Colon (tissue), 2 donors: Measurements from ENCODE around the gene C10orf90.

Source experiments
- FAIRE-seq: peaks from 2 replicates; lab custom pipeline; 2012; peaks lifted over from hg19 to GRCh38; lab: Jason Lieb, UNC
- donor health status: control.
- donor health status: control.

Gene C10orf90

DNA sequence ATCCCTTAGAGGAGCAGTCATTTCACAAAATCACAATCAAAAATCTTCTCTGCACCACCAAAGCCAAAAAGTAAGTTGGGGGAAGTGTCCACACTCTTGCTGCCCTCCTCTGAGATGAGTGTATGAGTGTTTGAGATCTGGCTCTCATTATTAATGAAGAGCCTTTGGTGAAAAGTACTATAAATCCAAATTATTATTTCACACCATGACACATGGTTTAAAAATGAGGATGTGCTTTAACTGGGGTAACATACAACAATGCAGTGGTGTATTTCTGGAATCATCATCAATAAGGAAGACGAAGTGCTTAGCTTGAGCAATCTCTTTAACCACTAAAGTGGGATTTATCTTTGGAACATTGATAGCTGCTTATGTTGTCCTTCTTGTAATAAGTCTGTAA, 168.1 kb downstream of the C10orf90 start:
- FAIRE-seq, result no peak

DNA sequence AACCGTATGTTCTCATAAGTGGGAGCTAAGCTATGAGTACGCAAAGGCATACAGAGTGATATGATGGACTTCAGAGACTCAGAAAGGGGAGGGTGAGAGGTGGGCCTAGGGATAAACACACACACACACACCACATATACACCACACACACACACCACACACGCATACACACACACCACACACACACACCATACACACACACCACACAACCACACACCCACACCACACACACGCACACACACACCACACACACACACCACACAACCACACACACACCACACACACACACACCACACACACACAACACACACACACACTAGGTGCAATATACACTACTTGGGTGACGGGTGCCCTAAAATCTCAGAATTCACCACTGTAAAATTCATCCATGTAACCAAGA, 168.7 kb downstream of the C10orf90 start:
- no peak for FAIRE-seq

DNA sequence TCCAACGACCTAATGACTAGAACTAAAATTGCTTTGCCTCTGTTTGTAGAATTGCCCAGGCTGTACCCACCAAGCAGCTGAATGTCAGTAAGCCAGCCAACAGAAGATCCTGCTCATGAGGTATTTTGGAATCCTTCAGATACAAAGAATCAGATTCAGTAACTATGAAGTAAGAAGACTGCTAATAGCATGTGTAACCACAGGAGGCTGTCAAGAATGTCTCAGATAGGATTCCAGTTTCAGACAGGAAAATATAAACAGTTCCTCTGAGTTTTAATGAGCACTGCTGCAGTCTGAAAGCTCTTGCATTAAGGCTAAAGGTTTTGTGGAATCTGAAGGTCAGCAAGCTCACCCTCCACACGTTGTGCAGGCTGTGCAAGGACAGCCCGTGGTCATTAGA, 169.6 kb downstream of the C10orf90 start:
- FAIRE-seq, result no peak

DNA sequence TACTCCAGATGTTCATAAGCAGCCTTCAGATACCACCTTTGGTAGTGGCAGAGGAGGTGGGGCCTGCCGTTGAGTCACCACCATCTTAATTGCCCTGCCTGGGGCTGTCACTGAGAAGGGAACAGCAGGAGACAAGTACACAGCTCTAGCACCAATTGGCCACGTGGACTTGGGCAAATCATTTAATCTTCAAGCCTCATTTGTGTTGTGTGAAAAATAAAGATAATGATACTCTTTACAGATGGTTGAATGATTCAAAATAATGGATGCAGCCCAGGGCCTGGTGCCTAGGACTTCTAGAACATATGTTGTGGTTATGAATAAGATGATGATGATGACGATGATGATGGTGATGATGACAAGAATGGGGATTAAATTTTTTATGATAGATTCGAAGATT, 170.3 kb downstream of the C10orf90 start:
- no peak for FAIRE-seq

DNA sequence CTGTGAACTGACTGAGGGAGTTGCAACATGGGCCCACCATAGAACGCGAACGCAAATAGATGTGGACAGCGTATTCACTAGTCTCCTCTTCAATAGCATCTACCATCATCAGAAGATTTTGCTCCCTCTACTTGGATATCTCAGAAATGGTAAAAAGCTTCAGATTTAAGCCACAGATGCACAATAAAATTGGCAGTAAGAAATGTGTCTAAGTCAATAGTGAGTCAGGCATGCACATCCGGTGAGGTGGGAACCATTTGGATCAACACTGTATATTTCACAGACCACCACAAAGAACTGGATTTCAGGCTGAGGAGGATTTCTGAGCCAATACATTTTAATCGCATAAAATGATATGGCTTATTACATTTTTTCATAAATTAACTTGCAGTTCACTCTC, 170.7 kb downstream of the C10orf90 start:
- no peak for FAIRE-seq

DNA sequence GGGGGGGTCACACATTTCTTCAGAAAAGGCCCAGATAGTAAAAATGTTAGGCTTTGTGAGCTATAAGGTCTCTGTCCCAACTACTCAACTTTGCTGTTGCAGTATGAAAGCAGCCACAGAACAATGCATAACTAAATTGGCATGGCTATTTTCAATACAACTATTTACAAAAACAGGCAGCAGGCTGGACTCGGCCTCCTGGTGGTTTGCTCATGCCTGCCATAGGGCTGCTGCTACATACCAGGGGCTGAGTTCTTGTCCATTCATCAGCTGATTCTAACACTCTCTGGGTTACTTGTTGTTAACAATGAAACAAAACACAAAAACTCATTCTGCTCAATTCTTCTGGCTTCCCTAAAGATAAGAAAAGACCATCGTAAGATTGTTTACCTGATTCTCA, 172.8 kb downstream of the C10orf90 start:
- FAIRE-seq, result no peak

DNA sequence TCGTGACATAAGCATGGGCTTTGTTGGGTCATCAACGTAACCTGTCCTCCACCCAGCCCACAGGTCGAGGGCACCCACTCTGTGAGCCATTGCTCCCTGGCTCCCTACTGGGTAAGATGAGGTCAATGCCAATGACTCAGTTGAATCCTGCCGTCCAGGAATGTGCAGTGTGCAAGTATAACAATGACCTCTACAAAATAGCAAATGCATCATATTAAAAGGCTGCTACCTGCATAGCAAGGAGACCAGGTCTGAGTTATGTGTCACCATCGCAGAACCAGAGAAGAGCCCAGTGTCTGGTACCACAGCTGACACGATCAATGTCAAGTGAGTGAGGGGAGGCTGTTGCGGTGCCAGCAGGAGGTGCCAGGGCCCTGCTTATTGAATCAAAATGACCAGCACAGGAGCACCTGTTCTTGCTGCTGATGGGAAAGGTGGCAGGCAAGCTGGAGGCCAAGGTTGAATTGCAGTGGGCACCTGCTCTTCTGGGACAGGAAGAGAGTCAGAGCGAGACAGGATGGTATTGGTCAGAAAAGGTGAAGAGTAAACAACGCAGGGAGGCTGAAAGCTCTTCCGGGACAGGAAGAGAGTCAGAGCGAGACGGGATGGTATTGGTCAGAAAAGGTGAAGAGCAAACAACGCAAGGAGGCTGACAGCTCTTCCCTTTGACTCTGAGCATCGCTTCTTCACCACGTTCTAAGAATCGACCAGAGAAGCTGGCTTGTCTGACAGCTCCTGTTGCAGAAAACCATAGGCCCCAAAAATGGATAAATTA, 173.5 kb downstream of the C10orf90 start:
- FAIRE-seq, result no peak

DNA sequence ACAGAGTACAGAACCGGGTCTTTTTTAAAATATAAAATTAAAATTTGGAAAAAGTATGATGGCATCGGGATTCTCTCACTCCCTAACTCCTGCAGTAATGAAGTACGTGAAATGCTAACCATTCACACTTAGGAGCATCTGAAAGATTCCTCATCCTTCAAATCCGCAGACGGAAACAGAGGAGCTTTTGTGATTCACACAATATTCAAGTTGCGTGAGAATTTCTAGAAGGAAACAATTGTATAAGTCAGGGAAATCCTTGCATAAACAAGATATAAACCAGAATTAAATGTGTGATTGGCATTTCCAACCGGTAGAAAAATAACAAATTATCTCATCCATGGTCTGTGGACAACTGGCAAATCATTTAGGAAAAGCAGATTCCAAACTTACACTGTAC, 179.0 kb downstream of the C10orf90 start:
- FAIRE-seq, result no peak

DNA sequence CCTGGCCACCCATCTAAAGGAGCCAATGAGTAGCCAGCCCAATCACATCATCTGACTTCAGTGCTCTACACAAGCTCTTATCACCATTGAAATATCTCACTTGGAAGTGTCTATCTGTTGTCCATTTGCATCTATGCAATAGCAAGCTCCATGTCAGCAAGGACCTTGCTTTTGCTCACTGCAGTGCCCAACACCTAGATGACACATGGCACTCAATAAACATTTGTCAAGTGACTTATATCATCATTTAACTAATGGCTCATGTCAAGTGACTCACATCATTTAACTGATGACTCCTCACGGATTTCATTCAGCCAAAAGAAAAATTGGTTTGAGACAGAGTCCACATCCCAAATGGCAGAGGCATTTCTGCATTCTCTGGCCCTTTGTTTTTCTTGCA, 189.3 kb downstream of the C10orf90 start:
- FAIRE-seq, result no peak

DNA sequence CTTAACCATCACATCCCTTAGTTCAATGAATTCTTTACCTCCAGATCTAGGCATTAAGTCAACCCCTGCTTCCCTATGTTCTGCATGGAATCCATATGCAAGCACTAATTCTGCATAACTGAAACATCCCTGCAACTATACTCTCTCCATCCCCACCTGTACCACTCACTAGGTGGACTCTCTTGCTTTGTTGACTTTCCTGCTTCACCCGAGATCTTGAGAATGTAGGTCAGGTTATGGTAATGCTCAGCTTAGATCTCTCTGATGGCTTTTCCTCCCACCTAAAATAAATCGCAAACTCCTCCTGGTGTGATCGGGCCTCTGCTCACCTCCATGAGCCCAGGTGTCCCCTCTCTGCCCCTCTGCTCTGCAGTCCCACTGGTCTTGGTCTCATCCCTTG, 189.8 kb downstream of the C10orf90 start:
- FAIRE-seq, result no peak

DNA sequence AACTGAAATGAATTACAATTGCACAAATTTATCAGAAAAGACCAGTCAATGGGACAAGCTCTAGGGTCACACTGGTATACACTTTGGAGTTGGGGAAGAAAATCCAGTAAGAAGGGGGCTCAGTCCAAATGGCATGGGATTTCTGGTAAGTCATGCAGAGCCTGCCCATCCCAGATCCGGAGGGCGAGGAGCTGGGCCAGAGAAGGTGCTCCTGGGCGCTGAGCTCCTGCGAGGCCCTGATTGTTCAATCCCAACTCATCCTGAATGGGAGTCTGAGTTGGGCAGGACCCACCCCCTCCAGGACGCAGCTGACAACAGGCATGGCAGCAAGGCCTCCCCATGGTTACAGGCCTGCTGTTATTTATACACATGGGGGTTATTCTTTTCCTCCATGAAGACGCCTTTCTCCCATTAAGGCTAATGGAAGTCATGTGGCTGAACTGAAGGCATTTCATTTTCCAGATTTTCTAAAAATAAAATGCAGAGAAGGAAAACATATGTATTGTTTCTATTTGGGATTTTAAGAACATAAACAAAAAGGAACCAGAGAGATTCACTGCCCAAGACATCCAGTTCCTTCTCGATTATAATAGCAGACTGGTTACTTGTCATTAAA, 191.1 kb downstream of the C10orf90 start:
- no peak for FAIRE-seq

DNA sequence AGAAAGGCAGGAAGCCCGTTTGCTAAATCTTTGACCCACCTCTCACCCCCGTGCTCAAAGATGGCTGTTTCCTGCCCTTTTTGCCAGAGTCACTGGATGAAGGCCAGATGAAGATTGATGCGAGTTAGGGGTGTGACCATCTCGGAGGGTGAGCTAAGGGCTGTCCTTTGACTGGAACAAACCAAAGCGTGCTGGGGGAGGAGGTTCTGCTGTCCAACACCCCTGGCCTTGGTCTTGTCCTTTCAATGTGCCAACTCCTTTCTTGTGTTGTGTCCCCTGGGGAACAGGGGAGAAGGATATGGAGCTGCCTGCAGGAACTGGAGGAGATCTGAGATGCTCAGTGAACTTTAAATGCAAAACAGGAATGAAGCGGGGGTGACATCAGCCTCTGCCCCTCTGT, 191.9 kb downstream of the C10orf90 start:
- no peak for FAIRE-seq

DNA sequence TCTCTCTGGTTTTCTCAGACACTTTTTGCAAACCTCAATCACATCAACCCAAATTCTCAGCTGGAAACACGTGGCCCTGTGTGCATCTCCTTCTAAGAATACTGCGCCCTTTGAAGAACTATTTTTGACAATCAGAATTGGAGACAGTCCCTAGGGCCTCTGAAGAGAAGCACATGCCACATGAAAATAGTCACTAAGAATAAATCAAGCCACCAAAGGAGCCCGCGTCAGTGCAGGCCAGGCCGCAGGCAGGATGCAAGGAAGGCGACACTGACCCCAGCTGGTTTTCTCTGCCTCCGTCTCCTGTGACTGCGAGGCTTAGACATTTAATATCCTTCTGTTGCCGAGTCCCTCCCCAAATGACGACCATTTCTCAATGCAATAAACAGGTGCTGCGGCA, 194.2 kb downstream of the C10orf90 start:
- FAIRE-seq, result no peak

DNA sequence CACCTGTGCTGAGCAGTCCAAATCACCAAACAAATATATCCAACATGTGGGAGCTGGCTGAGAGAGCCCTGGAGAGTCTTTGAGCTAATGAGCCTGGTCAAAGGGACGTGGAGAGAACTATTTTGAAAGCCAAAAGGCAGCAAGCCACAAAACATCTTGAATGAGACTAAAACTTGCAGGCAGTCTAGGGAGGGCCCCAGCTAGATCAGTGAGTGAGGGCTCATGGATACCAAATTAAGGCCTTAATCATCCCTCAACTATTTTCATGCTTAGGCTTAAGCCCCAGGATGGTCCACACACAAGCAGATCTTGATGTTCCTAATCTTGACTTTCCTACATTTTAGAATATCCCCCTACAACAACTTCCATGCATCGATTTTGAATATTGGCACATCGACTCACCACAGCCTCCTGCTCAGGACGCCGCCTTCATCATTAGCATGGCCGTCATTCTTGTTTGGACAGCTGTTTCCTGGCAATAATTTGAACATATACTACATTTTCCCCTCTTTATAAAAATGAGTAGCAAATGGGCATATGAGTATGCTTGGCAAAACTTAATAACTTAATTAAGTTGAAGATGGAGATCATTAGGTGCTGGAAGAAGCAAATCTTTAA, 195.3 kb downstream of the C10orf90 start:
- FAIRE-seq, result no peak

DNA sequence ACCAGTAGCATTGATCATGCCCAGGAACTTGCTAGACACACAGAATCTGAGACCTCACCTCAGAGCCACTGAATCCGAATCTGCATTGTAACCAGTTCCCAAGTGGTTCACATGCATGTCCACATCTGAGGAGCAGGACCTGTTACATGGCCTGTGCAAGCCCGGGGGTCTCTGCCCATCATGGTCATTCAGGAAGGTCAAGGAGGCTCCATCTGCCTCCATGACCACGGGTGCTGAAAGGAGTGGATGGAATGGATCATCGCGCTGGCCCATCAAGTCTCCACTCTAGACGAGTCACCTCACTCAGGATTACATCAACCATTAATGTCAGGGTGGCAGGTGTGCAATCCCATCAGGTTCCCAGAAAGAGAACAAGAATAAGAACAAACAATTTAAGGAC, 196.5 kb downstream of the C10orf90 start:
- FAIRE-seq, result no peak

DNA sequence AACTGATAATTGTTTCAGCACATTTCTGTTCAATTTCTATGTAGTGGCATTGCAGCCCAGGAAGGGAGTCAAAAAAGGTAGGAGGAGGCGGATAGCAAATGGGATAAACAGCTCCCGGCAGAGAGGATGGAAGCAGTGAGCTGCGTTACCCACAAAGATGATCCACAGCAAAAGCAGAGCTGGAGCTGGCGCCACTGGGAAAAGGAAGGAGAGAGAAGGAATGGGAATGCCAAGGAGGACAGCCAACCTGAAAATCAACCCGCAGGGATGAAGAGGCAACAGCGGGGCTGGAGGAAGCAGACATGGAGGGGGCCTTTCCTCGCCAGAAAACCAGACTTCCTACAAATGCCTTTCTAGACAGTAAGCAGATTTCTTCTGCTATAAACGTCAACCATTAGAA, 199.5 kb downstream of the C10orf90 start:
- no peak for FAIRE-seq

DNA sequence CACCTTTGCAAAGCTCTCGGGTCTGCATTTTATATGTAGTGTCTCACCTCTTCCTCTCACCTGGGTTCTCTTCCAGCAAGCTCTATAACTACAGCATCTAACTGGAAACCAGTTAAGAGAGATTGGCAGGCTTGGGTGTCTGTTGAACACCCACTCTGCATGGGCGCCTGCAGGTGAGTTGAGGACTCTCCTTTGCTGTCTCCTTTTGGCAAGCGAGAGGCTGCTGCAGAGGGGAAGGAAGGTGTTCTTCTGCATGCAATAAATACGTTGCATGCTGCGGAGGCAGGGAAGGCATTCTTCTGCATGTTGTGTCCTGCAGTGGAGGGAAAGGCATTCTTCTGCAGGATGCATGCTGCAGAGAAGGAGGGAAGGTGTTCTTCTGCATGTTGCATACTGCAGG, 200.8 kb downstream of the C10orf90 start:
- FAIRE-seq, result no peak

DNA sequence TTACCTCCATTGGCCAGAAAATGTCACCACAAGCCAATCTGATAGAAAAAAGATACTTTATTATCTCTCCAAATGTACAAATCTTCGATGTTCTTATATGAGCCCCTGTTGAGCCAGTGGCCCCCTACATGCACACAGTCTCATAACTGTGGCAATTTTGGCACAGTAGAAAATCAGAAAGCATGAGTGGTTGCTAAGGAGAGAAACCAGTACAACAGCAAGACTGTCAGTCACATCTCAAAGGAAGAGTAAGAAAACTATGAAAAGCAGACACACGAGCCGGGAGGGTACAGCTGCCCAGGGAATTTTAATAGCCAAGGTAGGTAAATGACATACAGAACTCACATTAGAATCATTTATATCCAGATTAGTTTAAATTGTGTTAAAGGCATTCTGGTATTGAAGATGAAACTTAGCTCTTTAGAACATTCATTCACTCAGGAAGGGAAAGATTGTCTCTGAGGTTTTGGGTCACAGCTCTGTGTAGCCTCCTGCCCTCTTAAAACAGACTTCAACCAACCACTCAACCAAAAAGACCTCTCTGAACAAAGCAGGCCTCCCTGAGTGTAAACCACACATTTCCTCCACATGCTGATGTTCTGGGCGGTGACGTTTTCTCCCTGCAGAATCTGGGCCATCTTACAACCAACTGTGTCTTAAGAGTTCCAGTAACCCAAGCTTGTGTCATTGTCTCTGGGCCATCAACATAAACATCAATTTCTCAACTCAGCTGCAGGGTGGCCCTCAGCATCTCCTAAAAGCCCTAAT, 201.4 kb downstream of the C10orf90 start:
- no peak for FAIRE-seq

DNA sequence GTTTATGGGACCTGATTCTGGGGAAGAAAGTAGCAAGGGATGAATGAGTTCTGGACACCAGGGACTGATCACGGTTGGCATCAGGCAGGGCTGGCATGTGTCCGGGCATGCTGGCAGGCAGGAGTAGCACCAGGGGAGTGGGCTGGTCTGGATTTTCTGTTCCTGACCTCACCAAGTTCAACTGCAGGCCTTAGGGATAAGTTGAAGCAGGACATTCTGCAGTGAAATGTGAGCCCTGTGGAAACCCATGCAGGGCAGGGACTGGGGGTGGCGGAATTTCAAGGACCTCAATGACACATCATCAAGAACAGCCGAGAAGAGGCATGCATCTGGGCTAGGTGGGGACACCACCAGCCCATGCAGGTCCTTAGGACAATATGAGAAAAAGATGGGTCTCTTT, 202.0 kb downstream of the C10orf90 start:
- no peak for FAIRE-seq

DNA sequence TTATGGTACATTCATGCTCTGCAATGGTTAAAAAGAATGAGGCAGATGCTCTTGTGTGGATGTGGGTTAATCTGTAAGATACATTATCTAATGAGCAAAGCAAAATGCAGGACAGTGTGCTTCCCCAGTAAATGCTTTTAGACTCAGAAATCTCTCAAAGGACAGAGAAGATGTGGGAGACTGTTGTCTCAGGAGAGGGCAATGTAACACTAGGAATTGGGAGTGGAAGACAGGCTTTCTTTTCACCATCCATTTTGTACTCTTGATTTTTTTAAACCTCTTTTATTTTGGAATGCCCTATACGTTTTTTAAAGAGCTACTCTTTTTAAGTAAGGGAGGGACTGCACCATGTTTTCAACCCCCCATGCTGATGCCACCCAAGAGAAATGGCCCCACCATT, 204.7 kb downstream of the C10orf90 start:
- no peak for FAIRE-seq

DNA sequence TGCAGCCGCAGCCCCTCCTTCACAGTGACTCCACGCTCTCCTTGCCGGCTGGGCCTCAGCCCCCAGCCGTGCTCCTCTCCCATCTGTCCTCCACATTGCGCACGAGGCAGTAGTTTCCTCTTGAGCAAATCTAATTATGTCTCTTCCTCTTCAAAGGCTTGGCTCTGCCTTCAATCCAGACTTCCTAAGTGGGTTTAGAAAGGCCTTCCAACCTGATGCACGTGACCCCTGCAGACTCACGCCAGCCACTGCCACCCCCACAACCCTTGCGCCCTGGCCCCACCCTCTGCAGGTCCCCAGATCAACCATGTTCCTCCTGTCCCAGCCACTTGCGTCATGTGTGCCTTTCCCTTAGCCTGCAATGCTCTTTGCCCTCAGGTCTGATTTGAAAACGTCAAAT, 207.2 kb downstream of the C10orf90 start:
- no peak for FAIRE-seq

DNA sequence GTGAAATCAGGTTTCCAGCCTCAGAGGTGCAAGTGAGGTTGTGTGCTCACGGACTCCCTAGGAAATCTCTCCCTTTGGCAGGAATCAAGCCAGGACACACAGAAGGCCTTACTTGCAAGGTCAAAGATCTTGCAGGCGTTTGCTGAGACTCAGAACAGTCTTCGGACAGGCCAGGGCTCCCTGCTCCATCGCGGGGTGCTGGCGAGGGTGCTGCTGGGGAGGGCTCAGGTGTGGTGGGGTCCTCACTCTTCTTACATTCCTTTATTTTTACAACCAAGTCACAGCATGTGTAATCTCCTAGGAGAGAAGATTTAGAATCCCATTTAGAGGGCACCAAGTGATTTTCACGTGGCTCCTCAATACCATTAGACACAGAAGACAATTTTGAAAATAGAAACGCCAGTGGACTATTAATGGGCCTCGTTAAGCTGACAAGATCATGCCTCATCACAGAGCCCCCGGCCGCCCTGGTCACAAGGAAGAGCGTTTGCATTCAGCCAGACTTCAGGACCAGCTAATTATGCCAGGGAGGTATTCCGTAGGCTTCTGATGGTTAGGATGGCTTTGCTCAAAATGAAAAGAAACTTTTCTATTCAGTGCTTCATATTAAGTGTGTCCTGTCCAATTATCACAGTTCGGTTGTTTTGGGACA, 209.1 kb downstream of the C10orf90 start:
- FAIRE-seq, result no peak
